Natural killer cell treated with Interleukin-12 subunit alpha and Interleukin-12 subunit beta and Interleukin-15 and Interleukin-18, amount 100 ng/mL, for 72 hours (primary cell): ENCODE measurements around the gene ACTRT2. TPM values are rescaled to one million over a fixed set of nuclear protein-coding genes. Genes with fewer than 3 reads are reported as not detected.

Experiments
- ATAC-seq, 2 donors: fragments of 150-1000 bp; cut with Tn5 transposase in 1 of 2; sonication (Bioruptor Pico), chemical (Tn5 transposase) in 1 of 2; 2 replicates each; pipeline ENCODE4 v1.10.0; 2021
- DNase-seq: peaks from one replicate; pipeline ENCODE4 v3.0.0; 2022; ENCODE audit warnings: low spot score
- H3K27ac Mint-ChIP-seq, 2 donors: 1 replicate in 1 of 2; 2 replicates in 1 of 2; pipeline ENCODE4 v1.8.0; 2022; ENCODE audit warnings: mixed read lengths in 2 of 2, mild to moderate bottlenecking in 1 of 2, moderate library complexity in 1 of 2
- H3K27me3 Mint-ChIP-seq, 2 donors: 1 replicate in 1 of 2; 2 replicates in 1 of 2; pipeline ENCODE4 v1.8.0; 2022; ENCODE audit warnings: mixed read lengths in 2 of 2
- H3K36me3 Mint-ChIP-seq: one replicate; pipeline ENCODE4 v1.8.0; 2022; ENCODE audit warnings: mixed read lengths
- H3K4me1 Mint-ChIP-seq, 2 donors: 1 replicate in 1 of 2; 2 replicates in 1 of 2; pipeline ENCODE4 v1.8.0; 2022; ENCODE audit warnings: low read depth in 2 of 2, mixed read lengths in 2 of 2, mild to moderate bottlenecking in 1 of 2
- H3K4me3 Mint-ChIP-seq: one replicate; pipeline ENCODE4 v1.8.0; 2022; ENCODE audit warnings: mixed read lengths
- H3K9me3 Mint-ChIP-seq: 2 replicates; pipeline ENCODE4 v1.8.0; 2022; ENCODE audit warnings: mixed read lengths
- total RNA-seq, 2 donors: library from RNA; stranded (reverse); gene quantifications; one replicate each; pipeline ENCODE4 v1.2.3, GENCODE V29; 2022

Gene ACTRT2
- total RNA-seq, 2 donors from 2014 or later: not detected

DNA sequence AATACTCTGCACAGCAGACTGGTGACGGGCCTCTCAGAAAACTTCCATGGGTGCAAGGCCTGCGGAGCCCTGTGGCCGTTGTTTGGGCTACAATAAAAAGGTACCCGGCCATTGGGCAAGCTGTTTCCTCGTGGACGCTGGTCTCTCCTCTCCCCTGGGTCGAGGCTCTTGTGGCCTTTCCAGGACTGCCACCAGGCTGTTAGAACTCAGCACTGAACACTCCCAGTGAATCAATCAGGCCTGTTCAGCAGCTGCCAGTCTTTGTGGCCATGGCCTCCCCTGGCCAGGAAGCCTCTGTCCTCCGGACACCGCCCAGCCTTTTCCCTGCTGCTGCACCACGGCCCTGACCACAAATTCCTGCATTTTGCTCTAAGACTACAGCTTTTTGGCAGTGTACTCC, 33.0 kb upstream of the ACTRT2 start:
- DNase-seq (peak; percentile 18), ATAC-seq (no peak)
- Mint-ChIP-seq H3K27ac (no peak overlapping the region), H3K9me3 (no peaks in the 10 kb centered on the region), H3K27me3 (peaks cover 7 to 17% of the 10 kb centered on the region in 2 donors), H3K36me3 (no peaks in the 10 kb centered on the region), H3K4me3 (no peak overlapping the region), H3K4me1 (peaks cover 0 to 3% of the 10 kb centered on the region in 2 donors)

- Mint-ChIP-seq H3K36me3 (no peaks in the 10 kb centered on the region), H3K4me1 (peaks cover 0 to 3% of the 10 kb centered on the region in 2 donors), H3K4me3 (no peak overlapping the region), H3K9me3 (no peaks in the 10 kb centered on the region), H3K27ac (no peak overlapping the region), H3K27me3 (peaks cover 7 to 17% of the 10 kb centered on the region in 2 donors)
- DNase-seq (no peak), ATAC-seq (no peak)
Observed at GRCh38 chr1:2989185-2989584, 32.1 kb upstream of the ACTRT2 start.

DNA sequence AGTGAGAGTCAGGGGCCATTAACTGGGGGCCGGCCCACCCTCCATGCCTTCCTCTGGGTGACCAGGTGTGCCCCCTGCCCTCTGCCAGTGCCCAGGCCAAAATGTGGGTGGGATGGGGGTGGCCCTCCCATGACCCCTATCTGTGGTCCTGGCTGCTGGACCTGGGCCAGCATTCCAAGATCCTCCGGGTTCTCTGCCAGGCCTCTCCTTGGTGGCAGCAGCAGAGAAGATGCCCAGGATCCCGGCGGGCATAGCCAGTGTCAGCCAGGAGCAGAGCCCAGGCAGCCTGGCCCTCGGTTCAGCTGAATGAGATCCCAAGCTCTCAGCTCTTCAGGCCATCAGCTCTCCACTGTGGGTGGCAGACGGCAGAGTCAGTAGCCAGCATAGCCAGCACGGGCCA, 31.3 kb upstream of the ACTRT2 start:
- Mint-ChIP-seq H3K27me3 (peaks cover 7 to 17% of the 10 kb centered on the region in 2 donors), H3K36me3 (no peaks in the 10 kb centered on the region)

DNA sequence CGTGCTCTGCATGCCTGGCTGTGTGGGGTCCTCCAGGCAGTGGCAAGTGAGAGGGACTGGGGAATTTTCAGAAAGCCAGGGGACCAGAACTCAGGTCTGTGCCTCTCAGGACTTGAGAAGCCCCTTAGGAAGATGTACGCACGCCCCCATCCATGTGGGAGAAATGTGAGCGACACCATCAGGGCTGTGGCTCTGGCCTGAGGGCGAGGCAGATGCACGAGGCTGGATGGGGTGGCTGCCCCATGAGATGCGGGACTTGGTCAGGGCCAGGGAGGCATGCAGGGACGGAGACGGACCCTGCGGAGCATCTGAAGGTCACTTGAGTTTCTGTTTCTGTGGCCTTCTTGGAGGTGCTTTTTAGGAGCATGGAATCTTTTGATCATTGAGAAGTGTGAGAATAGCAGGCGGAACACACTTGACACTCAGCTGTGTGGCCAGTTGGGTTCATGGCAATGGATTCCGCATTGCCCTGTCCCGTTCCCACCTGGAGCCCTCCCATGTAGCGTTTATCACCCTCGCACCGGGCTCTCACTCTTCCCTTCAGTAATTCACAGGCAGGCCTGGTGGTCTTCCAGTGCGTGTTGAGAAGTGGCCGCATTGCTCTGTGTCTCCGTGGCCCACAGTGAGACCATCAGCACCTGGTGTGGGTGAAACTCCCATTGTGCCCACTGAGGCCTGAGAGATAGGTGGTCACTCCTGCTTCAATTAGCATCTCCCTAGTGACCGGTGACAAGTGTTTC, 30.7 kb upstream of the ACTRT2 start:
- H3K36me3 Mint-ChIP-seq: no peaks in the 10 kb centered on the region
- peaks cover 7 to 17% of the 10 kb centered on the region in 2 donors for H3K27me3 Mint-ChIP-seq
- DNase-seq (peak; percentile 44), ATAC-seq (no peak)
- no peak overlapping the region for H3K27ac Mint-ChIP-seq
- peaks cover 3% of the 10 kb centered on the region for H3K9me3 Mint-ChIP-seq
- peaks cover 0 to 3% of the 10 kb centered on the region in 2 donors for H3K4me1 Mint-ChIP-seq
- H3K4me3 Mint-ChIP-seq: no peak overlapping the region

More for the DNA sequence above, 31.3 kb upstream of the ACTRT2 start:
- ATAC-seq (no peak), DNase-seq (peak; percentile 28)
- peaks cover 0 to 3% of the 10 kb centered on the region in 2 donors for H3K4me1 Mint-ChIP-seq
- peaks cover 3% of the 10 kb centered on the region for H3K9me3 Mint-ChIP-seq
- H3K27ac Mint-ChIP-seq: no peak overlapping the region
- no peak overlapping the region for H3K4me3 Mint-ChIP-seq

DNA sequence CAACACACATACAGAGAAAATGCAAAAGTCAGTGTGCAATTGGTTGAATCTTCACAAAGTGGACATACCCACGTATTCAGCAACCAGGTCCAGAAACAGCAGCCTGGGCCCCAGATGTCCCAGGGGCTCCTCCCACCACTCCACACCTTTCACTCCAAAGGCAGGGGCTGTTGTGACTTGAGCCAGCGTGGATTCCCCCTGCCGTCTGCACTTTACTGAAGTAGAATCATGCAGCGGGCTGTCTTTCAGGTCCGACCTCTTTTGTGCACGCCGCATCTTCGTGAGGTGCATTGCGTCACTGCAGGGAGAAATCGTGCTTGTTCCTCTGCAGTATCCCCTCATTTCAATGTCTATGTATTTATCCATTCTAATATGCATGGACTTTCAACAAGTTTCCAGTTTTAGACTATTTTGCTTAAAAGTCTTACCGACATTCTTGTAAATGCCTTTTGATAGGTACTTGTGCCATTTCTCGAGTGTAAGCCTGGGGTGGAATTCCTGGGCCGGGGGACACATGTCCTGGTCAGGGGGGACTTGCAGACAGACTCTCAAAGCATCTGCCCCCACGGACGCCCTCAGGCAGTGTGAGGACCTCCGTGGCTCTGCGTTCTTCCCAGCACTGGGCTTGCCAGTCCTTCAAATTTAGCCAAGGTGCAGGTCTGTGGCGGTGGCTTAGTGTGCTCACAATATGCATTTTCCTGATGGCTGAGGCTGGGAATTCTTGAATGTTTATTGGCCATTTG, 29.3 kb upstream of the ACTRT2 start:
- Mint-ChIP-seq H3K9me3 (peaks cover 3% of the 10 kb centered on the region), H3K27ac (no peak overlapping the region), H3K4me3 (no peak overlapping the region), H3K36me3 (no peaks in the 10 kb centered on the region), H3K27me3 (peaks cover 7% of the 10 kb centered on the region in 2 donors), H3K4me1 (peaks cover 0 to 3% of the 10 kb centered on the region in 2 donors)
- DNase-seq (peak; percentile 45), ATAC-seq (no peak)

DNA sequence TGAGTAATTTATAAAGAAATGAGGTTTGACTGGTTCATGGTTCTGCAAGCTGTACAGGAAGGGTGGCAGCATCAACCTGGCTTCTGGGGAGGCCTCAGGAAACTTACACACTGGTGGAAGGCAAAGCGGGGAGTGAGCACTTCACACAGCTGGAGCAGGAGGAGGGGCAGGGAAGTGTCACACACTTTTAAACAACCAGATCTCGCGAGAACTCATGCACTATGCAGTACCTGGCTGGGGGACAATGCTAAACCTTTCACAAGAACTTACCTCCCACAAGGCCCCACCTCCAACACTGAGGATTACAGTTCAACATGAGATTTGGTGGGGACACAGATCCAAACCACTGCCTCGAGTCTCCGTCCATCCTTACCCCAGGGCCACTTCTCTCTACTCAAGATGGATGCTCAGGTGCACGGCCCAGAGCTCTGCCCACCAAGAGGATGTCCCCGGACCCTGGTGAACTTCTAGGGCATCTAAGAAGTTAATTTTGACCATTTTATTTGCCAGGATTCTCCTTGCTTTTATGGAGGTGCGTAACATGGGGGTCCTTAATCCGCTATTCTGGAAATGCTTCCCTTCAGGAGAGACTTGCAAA, 22.7 kb upstream of the ACTRT2 start:
- Mint-ChIP-seq H3K4me1 (no peaks in the 10 kb centered on the region), H3K36me3 (no peaks in the 10 kb centered on the region), H3K27me3 (peaks cover 0 to 12% of the 10 kb centered on the region in 2 donors), H3K9me3 (peaks cover 3% of the 10 kb centered on the region), H3K4me3 (no peak overlapping the region), H3K27ac (no peak overlapping the region)
- ATAC-seq (no peak), DNase-seq (peak; percentile 46)

DNA sequence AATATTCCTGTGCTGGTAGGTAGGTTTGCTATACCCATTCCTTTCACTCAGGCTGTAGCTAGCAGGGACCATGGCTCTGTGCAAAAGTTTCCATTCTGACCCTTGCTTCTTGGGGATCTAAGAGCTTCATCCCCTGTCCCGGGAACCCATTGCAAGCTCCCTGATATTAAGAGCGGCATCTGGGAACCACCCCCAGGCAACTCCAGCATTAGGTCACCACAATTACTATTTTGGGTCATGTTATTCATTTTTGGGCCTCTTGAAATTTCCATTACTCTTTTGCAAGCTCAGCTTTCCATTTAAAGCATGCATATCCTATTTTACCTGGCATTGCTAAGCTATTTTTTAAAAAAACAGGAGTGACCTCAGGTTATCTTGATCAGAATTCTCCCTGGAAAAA, 22.1 kb upstream of the ACTRT2 start:
- Mint-ChIP-seq H3K4me3 (no peak overlapping the region), H3K36me3 (no peaks in the 10 kb centered on the region), H3K9me3 (peaks cover 3% of the 10 kb centered on the region), H3K27ac (no peak overlapping the region), H3K4me1 (no peaks in the 10 kb centered on the region), H3K27me3 (peaks cover 0 to 12% of the 10 kb centered on the region in 2 donors)
- ATAC-seq (no peak), DNase-seq (no peak)

DNA sequence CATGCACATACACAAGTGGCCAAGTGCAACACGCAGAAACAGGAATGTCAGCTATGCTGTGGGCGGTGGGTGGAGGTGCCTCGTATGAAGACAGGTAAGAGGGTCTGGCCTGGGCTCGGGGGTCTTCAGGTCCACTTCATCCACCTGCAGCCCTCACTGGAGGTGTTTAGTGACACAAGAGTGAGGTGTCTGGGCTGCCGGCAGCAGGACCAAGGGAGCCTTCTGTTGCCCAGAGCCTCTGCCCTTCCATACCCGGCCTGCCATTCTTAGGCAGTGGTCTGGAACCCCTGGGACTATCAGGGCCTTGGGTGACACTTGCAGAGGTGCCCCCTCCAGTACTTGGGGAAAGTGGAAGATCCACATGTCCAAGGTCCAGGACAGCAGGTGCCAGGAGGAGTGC, 21.7 kb upstream of the ACTRT2 start:
- Mint-ChIP-seq H3K4me1 (no peaks in the 10 kb centered on the region), H3K9me3 (no peaks in the 10 kb centered on the region), H3K27ac (no peak overlapping the region), H3K4me3 (no peak overlapping the region), H3K36me3 (no peaks in the 10 kb centered on the region), H3K27me3 (peaks cover 0 to 12% of the 10 kb centered on the region in 2 donors)
- peak; percentile 34 for DNase-seq
- ATAC-seq: no peak

DNA sequence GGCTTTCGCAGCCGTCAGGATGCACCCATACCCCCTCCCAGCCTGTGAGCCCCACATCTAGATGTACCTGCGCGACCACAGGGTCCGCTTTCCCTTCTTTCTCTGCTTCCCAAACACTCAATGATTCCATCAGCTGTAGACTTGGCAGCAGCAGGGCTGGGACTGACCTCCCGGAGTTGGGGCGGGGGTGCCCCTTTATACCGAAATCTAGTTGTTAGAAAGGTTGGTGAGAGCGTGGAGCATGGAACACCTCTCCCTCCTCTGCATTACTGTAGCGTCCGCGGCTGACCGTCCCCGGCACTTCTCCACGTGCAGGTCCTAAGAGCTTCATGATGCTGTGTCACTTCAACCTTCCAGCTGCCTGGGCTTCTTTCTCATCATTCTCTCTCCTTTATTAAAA, 21.1 kb upstream of the ACTRT2 start:
- ATAC-seq (no peak), DNase-seq (peak; percentile 22)
- Mint-ChIP-seq H3K4me3 (no peak overlapping the region), H3K27ac (no peak overlapping the region), H3K9me3 (no peaks in the 10 kb centered on the region), H3K36me3 (no peaks in the 10 kb centered on the region), H3K4me1 (no peaks in the 10 kb centered on the region), H3K27me3 (peaks cover 0 to 12% of the 10 kb centered on the region in 2 donors)

GRCh38 chr1:3000671-3001470, 20.4 kb upstream of the ACTRT2 start:
- H3K27me3 Mint-ChIP-seq: peaks cover 0 to 12% of the 10 kb centered on the region in 2 donors
- no peaks in the 10 kb centered on the region for H3K4me1 Mint-ChIP-seq
- H3K27ac Mint-ChIP-seq: no peak overlapping the region
- DNase-seq (peak; percentile 32), ATAC-seq (no peak)
- no peak overlapping the region for H3K4me3 Mint-ChIP-seq
- no peaks in the 10 kb centered on the region for H3K36me3 Mint-ChIP-seq
- H3K9me3 Mint-ChIP-seq: no peaks in the 10 kb centered on the region

- no peak overlapping the region for H3K27ac Mint-ChIP-seq
- H3K36me3 Mint-ChIP-seq: peaks cover under 1% of the 10 kb centered on the region
- no peak for ATAC-seq
- peak; percentile 47 for DNase-seq
- H3K4me1 Mint-ChIP-seq: no peaks in the 10 kb centered on the region
- no peak overlapping the region for H3K4me3 Mint-ChIP-seq
- peaks cover 0 to 12% of the 10 kb centered on the region in 2 donors for H3K27me3 Mint-ChIP-seq
- peaks cover 1% of the 10 kb centered on the region for H3K9me3 Mint-ChIP-seq
Observed at GRCh38 chr1:3001471-3002348, 19.6 kb upstream of the ACTRT2 start.

DNA sequence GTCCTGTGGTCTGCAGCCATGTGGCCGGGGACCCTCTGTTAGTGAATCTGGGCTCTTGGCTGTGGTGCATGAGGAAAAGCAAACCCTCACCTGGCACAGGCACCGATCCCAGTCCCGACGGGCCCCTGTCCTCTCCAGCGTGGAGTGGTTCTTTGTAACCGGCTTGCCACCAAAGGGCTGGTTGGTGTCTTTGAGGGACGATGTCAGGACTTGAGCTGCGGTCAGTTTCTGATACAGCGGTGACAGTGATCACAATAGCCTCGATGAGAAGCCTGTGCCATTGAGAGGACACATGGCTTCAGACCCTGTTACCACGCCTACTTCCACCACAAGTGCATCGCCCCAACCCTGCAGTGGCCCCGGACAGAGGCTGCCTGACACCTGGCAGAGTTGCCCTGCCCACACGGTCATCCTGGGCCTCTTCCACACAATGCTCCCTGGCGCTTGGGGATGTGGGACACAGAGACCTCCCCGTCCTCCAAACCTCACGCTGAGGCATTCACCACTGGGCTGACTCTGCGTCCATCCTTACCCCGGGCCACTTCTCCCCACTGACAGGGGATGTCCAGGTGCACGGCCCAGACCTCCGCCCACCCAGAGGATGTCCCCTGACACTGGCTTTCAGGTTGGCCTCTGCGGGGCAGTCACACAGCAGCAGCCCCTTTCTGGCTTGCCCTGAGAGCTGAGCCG, 18.8 kb upstream of the ACTRT2 start:
- Mint-ChIP-seq H3K27ac (no peak overlapping the region), H3K4me1 (no peaks in the 10 kb centered on the region), H3K9me3 (peaks cover 3% of the 10 kb centered on the region), H3K27me3 (peaks cover 0 to 10% of the 10 kb centered on the region in 2 donors), H3K36me3 (peaks cover 4% of the 10 kb centered on the region), H3K4me3 (no peak overlapping the region)
- no peak for ATAC-seq
- peak; percentile 35 for DNase-seq
